Uterus (tissue), 4 donors: ENCODE results near the gene S100A7. TPM values are rescaled to one million over a fixed set of nuclear protein-coding genes. Genes with fewer than 3 reads are reported as not detected.
A peak's percentile ranks its signal among the peaks of the same experiment; 100 is the strongest.
"Not testable (repeated sequence)": the region's sequence is repeated elsewhere in the genome, so short reads cannot be mapped to it uniquely, and the experiment has no call there.

ENCODE experiments used
- DNase-seq, 2 donors: peaks; one replicate each; pipeline ENCODE4 v3.0.0-alpha.2; 2019 to 2020
- H3K27ac ChIP-seq, 2 donors: fragments of 200-600 bp; sonication (generic); 1 replicate in 1 of 2; 2 replicates in 1 of 2; pipeline ENCODE4 v1.5.1; 2016 to 2018
- H3K27me3 ChIP-seq, 2 donors: fragments of 200-600 bp; sonication (generic); one replicate each; pipeline ENCODE4 v1.5.1; 2018 to 2019; ENCODE audit warnings: control low read depth in 1 of 2
- H3K36me3 ChIP-seq, 2 donors: fragments of 200-600 bp; sonication (generic); one replicate each; pipeline ENCODE4 v1.5.1; 2019; ENCODE audit warnings: control low read depth in 1 of 2
- H3K4me1 ChIP-seq, 2 donors: fragments of 200-600 bp; sonication (generic); one replicate each; pipeline ENCODE4 v1.5.1; 2018 to 2019; ENCODE audit warnings: control low read depth in 1 of 2
- H3K4me3 ChIP-seq, 2 donors: fragments of 200-600 bp; sonication (generic); 1 replicate in 1 of 2; 2 replicates in 1 of 2; pipeline ENCODE4 v1.5.1; 2018 to 2019; ENCODE audit warnings: mild to moderate bottlenecking in 1 of 2
- H3K9me3 ChIP-seq, 2 donors: fragments of 200-600 bp; sonication (generic); one replicate each; pipeline ENCODE4 v1.5.1; 2019; ENCODE audit warnings: control low read depth in 1 of 2
- CTCF ChIP-seq, 4 experiments: fragments of 200-600 bp in 2 of 4; fragments of 450-650 bp in 2 of 4; sonication (generic) in 2 of 4; IDR thresholded peaks; one replicate each; pipeline ENCODE4 v1.5.1; 2016 to 2019; ENCODE audit warnings: antibody characterized with exemption in 4 of 4, mild to moderate bottlenecking in 2 of 4, moderate library complexity in 1 of 4
- POLR2A ChIP-seq, 2 donors: fragments of 450-650 bp; IDR thresholded peaks; one replicate each; pipeline ENCODE4 v1.6.1; 2016; ENCODE audit warnings: antibody characterized with exemption in 2 of 2, mild to moderate bottlenecking in 1 of 2, moderate library complexity in 1 of 2
- intact Hi-C: fragments of 100-400 bp; cut with DNase I; formaldehyde crosslinking; loops from one replicate; pipeline ENCODE4 v1.15.1; 2023; ENCODE audit warnings: low total_unique reads
- total RNA-seq, 4 donors: library from RNA; depleted of rRNA in 3 of 4; stranded (reverse); fragments of >200 nt in 3 of 4; gene quantifications; one replicate each; pipeline versions ENCODE4 v1.1.0 to v1.2.4, GENCODE V29; 2014 to 2023
- donor health status: DM: yes; HTN: yes; CAD: no.

Gene S100A7
- total RNA-seq, 4 donors from 2014 or later = 3.5 TPM; not detected in 3

GRCh38 chr1:153428073-153428638 lies 32.3 kb downstream of the S100A7 start:
- DNase-seq = no peak
- H3K27ac ChIP-seq = no peak overlapping the region

GRCh38 chr1:153426809-153427208 lies 33.6 kb downstream of the S100A7 start:
- Histone ChIP-seq H3K9me3 (no peaks in the 10 kb centered on the region), H3K4me3 (no peak overlapping the region), H3K27ac (no peak overlapping the region), H3K4me1 (no peaks in the 10 kb centered on the region), H3K27me3 (no peaks in the 10 kb centered on the region), H3K36me3 (no peaks in the 10 kb centered on the region)
- no peak for TF ChIP-seq POLR2A (IDR thresholded peaks at IDR 0.05)
- no peak for TF ChIP-seq CTCF (IDR thresholded peaks at IDR 0.05)
- intact Hi-C loops = no loop called here
- no peak for DNase-seq

More at GRCh38 chr1:153428073-153428638, 32.3 kb downstream of the S100A7 start:
- intact Hi-C loops = no loop called here
- no peaks in the 10 kb centered on the region for H3K27me3 ChIP-seq
- no peaks in the 10 kb centered on the region for H3K4me1 ChIP-seq
- H3K4me3 ChIP-seq = no peak overlapping the region
- TF ChIP-seq CTCF (IDR thresholded peaks at IDR 0.05) = no peak
- TF ChIP-seq POLR2A (IDR thresholded peaks at IDR 0.05) = no peak
- no peaks in the 10 kb centered on the region for H3K9me3 ChIP-seq
- no peaks in the 10 kb centered on the region for H3K36me3 ChIP-seq

GRCh38 chr1:153422450-153423068 lies 37.9 kb downstream of the S100A7 start:
- peak; percentile 51 to 52 for DNase-seq

GRCh38 chr1:153420306-153420705 lies 40.1 kb downstream of the S100A7 start:
- no peak overlapping the region for H3K27ac ChIP-seq
- intact Hi-C loops = no loop called here
- no peak for TF ChIP-seq CTCF (IDR thresholded peaks at IDR 0.05)
- TF ChIP-seq POLR2A (IDR thresholded peaks at IDR 0.05) = no peak

More at GRCh38 chr1:153422450-153423068, 37.9 kb downstream of the S100A7 start:
- intact Hi-C loops = no loop called here
- TF ChIP-seq POLR2A (IDR thresholded peaks at IDR 0.05) (no peak), CTCF (IDR thresholded peaks at IDR 0.05) (no peak)
- H3K36me3 ChIP-seq = no peaks in the 10 kb centered on the region
- H3K4me3 ChIP-seq = no peak overlapping the region
- no peaks in the 10 kb centered on the region for H3K27me3 ChIP-seq
- H3K4me1 ChIP-seq = no peaks in the 10 kb centered on the region
- no peaks in the 10 kb centered on the region for H3K9me3 ChIP-seq
- H3K27ac ChIP-seq = no peak overlapping the region

GRCh38 chr1:153419436-153419793 lies 41.0 kb downstream of the S100A7 start:
- DNase-seq, H3K36me3 ChIP-seq, intact Hi-C loops, H3K4me3 ChIP-seq, H3K27ac ChIP-seq, H3K9me3 ChIP-seq, H3K4me1 ChIP-seq, H3K27me3 ChIP-seq: not testable (repeated sequence)

More at GRCh38 chr1:153420306-153420705, 40.1 kb downstream of the S100A7 start:
- no peaks in the 10 kb centered on the region for H3K4me1 ChIP-seq
- no peaks in the 10 kb centered on the region for H3K9me3 ChIP-seq
- no peaks in the 10 kb centered on the region for H3K36me3 ChIP-seq
- no peak for DNase-seq
- no peak overlapping the region for H3K4me3 ChIP-seq
- H3K27me3 ChIP-seq = no peaks in the 10 kb centered on the region

GRCh38 chr1:153418758-153419435 lies 41.6 kb downstream of the S100A7 start:
- H3K4me1 ChIP-seq, H3K36me3 ChIP-seq, H3K9me3 ChIP-seq, H3K4me3 ChIP-seq, H3K27me3 ChIP-seq, intact Hi-C loops, DNase-seq, H3K27ac ChIP-seq: not testable (repeated sequence)
